GM23338 (cell line): ENCODE data around the gene SEC24A. TPM values are rescaled to one million over a fixed set of nuclear protein-coding genes. Genes with fewer than 3 reads are reported as not detected.

ENCODE experiments used
- ATAC-seq: fragments of 200-7000 bp; cut with Tn5 transposase; 3 replicates; pipeline ENCODE4 v1.9.1; 2020
- DNase-seq: peaks from one replicate; pipeline ENCODE4 v3.0.0-alpha.2; 2015; ENCODE audit warnings: low spot score
- H2AFZ ChIP-seq: fragments of 200-600 bp; sonication (generic); 2 replicates; pipeline ENCODE4 v1.8.0; 2016; ENCODE audit warnings: antibody characterized with exemption, mild to moderate bottlenecking, moderate library complexity
- H3F3A ChIP-seq: fragments of 200-600 bp; sonication (generic); replicated peaks from 2 replicates; pipeline ENCODE4 v1.8.0; 2017; ENCODE audit warnings: antibody characterized with exemption, mixed run types, low read depth
- H3K27ac ChIP-seq: fragments of 200-600 bp; sonication (generic); 2 replicates; pipeline ENCODE4 v1.6.1; 2016; ENCODE audit warnings: low read depth
- H3K27me3 ChIP-seq: fragments of 200-600 bp; sonication (generic); 2 replicates; pipeline ENCODE4 v1.8.0; 2016; ENCODE audit warnings: mild to moderate bottlenecking, mixed run types, moderate library complexity; ENCODE audit not compliant: insufficient read depth
- H3K36me3 ChIP-seq: fragments of 200-600 bp; sonication (generic); 2 replicates; pipeline ENCODE4 v1.8.0; 2016; ENCODE audit warnings: mild to moderate bottlenecking; ENCODE audit not compliant: insufficient read depth
- H3K4me1 ChIP-seq: fragments of 200-600 bp; sonication (generic); 2 replicates; pipeline ENCODE4 v1.8.0; 2016; ENCODE audit warnings: mild to moderate bottlenecking, moderate library complexity; ENCODE audit not compliant: insufficient read depth
- H3K4me2 ChIP-seq: fragments of 200-600 bp; sonication (generic); 2 replicates; pipeline ENCODE4 v1.7.1; 2017; ENCODE audit warnings: mixed run types
- H3K4me3 ChIP-seq: fragments of 200-600 bp; sonication (generic); 2 replicates; pipeline ENCODE4 v1.6.1; 2016; ENCODE audit warnings: mixed run types
- H3K79me2 ChIP-seq: fragments of 200-600 bp; sonication (generic); replicated peaks from 2 replicates; pipeline ENCODE4 v1.8.0; 2017; ENCODE audit warnings: mild to moderate bottlenecking; ENCODE audit not compliant: insufficient read depth
- H3K9me2 ChIP-seq: fragments of 200-600 bp; sonication (generic); 2 replicates; pipeline ENCODE4 v1.8.0; 2017; ENCODE audit not compliant: insufficient read depth
- H4K20me1 ChIP-seq: fragments of 200-600 bp; sonication (generic); replicated peaks from 2 replicates; pipeline ENCODE4 v1.8.0; 2017; ENCODE audit warnings: mild to moderate bottlenecking; ENCODE audit not compliant: insufficient read depth
- H3K27ac Mint-ChIP-seq: 2 replicates; pipeline ENCODE4 v1.8.0; 2020; ENCODE audit warnings: inconsistent platforms, mild to moderate bottlenecking, moderate library complexity, mixed read lengths
- H3K27me3 Mint-ChIP-seq: 3 replicates; pipeline ENCODE4 v1.8.0; 2022; ENCODE audit warnings: low read depth, mild to moderate bottlenecking, moderate library complexity, mixed read lengths, inconsistent platforms; ENCODE audit not compliant: insufficient read depth, poor library complexity
- H3K36me3 Mint-ChIP-seq: 3 replicates; pipeline ENCODE4 v1.8.0; 2021; ENCODE audit warnings: low read depth, mild to moderate bottlenecking, inconsistent platforms, moderate library complexity, mixed read lengths
- H3K4me1 Mint-ChIP-seq: 3 replicates; pipeline ENCODE4 v1.8.0; 2020; ENCODE audit warnings: mild to moderate bottlenecking, inconsistent platforms, mixed read lengths
- H3K4me3 Mint-ChIP-seq: 3 replicates; pipeline ENCODE4 v1.8.0; 2021; ENCODE audit warnings: moderate library complexity, mild to moderate bottlenecking, inconsistent platforms, mixed read lengths
- H3K9me3 Mint-ChIP-seq: 3 replicates; pipeline ENCODE4 v1.8.0; 2020; ENCODE audit warnings: moderate library complexity, mild to moderate bottlenecking, inconsistent platforms, mixed read lengths
- JUNB ChIP-seq: IDR thresholded peaks from one replicate; pipeline ENCODE4 v1.6.1; 2016; ENCODE audit warnings: antibody characterized with exemption; ENCODE audit not compliant: unreplicated experiment
- NANOG ChIP-seq: IDR thresholded peaks from 2 replicates; pipeline ENCODE4 v1.6.1; 2016; ENCODE audit warnings: antibody characterized with exemption, borderline replicate concordance
- POLR2AphosphoS5 ChIP-seq: IDR thresholded peaks from 2 replicates; pipeline ENCODE4 v1.6.1; 2016; ENCODE audit warnings: antibody characterized with exemption, low read depth
- STAT1 ChIP-seq: IDR thresholded peaks from one replicate; pipeline ENCODE4 v1.6.1; 2016; ENCODE audit warnings: antibody characterized with exemption; ENCODE audit not compliant: unreplicated experiment
- ZNF114 ChIP-seq: fragments of 250-450 bp; sonication (Bioruptor Pico); IDR thresholded peaks from 2 replicates; pipeline ENCODE4 v1.5.0; 2020; ENCODE audit warnings: mild to moderate bottlenecking, moderate library complexity
- polyA plus RNA-seq: library from polyadenylated mRNA; unstranded; fragments of >200 nt; fragmentation: Nextera tagmentation; extraction: Ambion mirVana; gene quantifications from 2 replicates; pipeline ENCODE4 v1.2.1, GENCODE V29; 2016
- total RNA-seq: library from RNA; depleted of rRNA; stranded (reverse); fragments of >200 nt; shearing (Covaris generic); gene quantifications from 2 replicates; pipeline ENCODE4 v1.2.3, GENCODE V29; 2014
- TF ChIP-seq, protein P1 (sequence below): IDR thresholded peaks from 2 replicates; pipeline ENCODE4 v1.6.1; 2016; ENCODE audit warnings: antibody characterized with exemption
- TF ChIP-seq, protein P2 (sequence below): IDR thresholded peaks from one replicate; pipeline ENCODE4 v1.6.1; 2018; ENCODE audit warnings: antibody characterized with exemption; ENCODE audit not compliant: unreplicated experiment
- TF ChIP-seq, protein P3 (sequence below), 2 experiments: fragments of 200-600 bp in 1 of 2; sonication (generic) in 1 of 2; conservative IDR thresholded peaks; 2 replicates each; pipeline versions ENCODE4 v1.5.1 to v1.6.1; 2016 to 2017; ENCODE audit warnings: antibody characterized with exemption in 2 of 2, low read depth in 2 of 2, mild to moderate bottlenecking in 2 of 2, moderate library complexity in 1 of 2
- TF ChIP-seq, protein P4 (sequence below): fragments of 250-450 bp; sonication (Bioruptor Pico); IDR thresholded peaks from 2 replicates; pipeline ENCODE4 v1.5.0; 2020; ENCODE audit warnings: mild to moderate bottlenecking, moderate library complexity

The SEC24A gene
- total and polyA plus RNA-seq, 2 experiments from 2014 or later: 8.1 to 36.5 TPM

DNA sequence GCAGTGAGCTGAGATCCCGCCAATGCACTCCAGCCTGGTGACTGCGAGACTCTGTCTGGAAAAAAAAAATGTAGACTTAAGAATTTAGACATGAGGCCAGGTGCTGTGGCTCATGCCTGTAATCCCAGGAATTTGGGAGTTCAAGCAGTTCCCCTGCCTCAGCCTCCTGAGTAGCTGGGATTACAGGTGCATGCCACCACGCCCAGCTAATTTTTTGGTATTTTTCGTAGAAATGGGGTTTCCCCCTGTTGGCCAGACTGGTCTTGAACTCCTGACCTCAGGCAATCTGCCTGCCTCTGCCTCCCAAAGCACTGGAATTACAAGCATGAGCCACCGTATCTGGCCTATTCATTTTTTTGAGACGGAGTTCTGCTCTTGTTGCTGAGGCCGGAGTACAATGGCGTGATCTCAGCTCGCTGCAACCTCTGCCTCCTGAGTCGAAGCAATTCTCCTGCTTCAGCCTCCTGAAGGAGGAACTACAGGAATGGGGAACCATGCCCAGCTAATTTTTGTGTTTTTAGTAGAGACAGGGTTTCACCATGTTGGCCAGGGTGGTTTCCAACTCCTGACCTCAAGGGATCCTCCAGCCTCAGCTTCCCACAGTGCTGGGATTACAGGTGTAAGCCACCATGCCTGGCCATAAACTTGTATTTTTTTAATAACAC is 124.0 kb downstream of the SEC24A start:
- H3K4me3 ChIP-seq: no peak overlapping the region
- no peaks in the 10 kb centered on the region for H3K4me1 ChIP-seq
- no peaks in the 10 kb centered on the region; the same call in 1 of the 2 replicates for H3F3A ChIP-seq
- Mint-ChIP-seq H3K4me3 (no peak overlapping the region), H3K9me3 (no peaks in the 10 kb centered on the region), H3K4me1 (no peaks in the 10 kb centered on the region), H3K36me3 (peaks cover 91% of the 10 kb centered on the region), H3K27me3 (peaks cover 3% of the 10 kb centered on the region), H3K27ac (no peak overlapping the region)
- H4K20me1 ChIP-seq: peaks cover 14% of the 10 kb centered on the region
- no peak overlapping the region for H3K27ac ChIP-seq
- H3K36me3 ChIP-seq: peaks cover 70% of the 10 kb centered on the region
- no peak overlapping the region for H2AFZ ChIP-seq
- DNase-seq (no peak), ATAC-seq (no peak)
- H3K9me2 ChIP-seq: no peaks in the 10 kb centered on the region
- H3K4me2 ChIP-seq: no peak overlapping the region
- peaks cover 24% of the 10 kb centered on the region; the same call in 1 of the 2 replicates for H3K79me2 ChIP-seq
- no peak for TF ChIP-seq ZNF114 (CRISPR knock-in tag)
- TF ChIP-seq, protein P1, sequence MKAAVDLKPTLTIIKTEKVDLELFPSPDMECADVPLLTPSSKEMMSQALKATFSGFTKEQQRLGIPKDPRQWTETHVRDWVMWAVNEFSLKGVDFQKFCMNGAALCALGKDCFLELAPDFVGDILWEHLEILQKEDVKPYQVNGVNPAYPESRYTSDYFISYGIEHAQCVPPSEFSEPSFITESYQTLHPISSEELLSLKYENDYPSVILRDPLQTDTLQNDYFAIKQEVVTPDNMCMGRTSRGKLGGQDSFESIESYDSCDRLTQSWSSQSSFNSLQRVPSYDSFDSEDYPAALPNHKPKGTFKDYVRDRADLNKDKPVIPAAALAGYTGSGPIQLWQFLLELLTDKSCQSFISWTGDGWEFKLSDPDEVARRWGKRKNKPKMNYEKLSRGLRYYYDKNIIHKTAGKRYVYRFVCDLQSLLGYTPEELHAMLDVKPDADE: no peak
- no peak for TF ChIP-seq JUNB
- no peak for TF ChIP-seq NANOG
- H3K27me3 ChIP-seq: no peaks in the 10 kb centered on the region

DNA sequence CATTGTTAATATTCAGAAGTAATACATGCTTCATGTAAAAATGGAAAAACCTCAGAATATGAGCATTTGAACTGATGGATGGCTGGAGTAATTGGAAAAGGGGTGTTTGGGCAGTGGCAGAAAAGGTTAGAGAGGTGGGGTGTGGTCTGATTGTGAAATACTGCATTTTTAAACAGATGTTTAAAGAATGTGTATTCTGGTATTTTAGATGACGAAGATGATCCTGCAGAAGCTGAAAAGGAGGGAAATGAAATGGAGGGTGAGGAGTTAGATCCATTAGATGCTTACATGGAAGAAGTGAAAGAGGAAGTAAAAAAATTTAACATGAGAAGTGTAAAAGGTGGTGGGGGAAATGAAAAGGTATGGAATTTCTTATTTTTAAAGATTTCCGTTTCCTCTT is 128.8 kb downstream of the SEC24A start:
- H3K27me3 Mint-ChIP-seq: peaks cover 3% of the 10 kb centered on the region
- H3K36me3 Mint-ChIP-seq: peaks cover 87% of the 10 kb centered on the region
- no peaks in the 10 kb centered on the region; the same call in none of the 2 replicates for H4K20me1 ChIP-seq
- H3F3A ChIP-seq: peaks cover 5% of the 10 kb centered on the region; the same call in 1 of the 2 replicates
- no peaks in the 10 kb centered on the region for H3K9me3 Mint-ChIP-seq
- no peaks in the 10 kb centered on the region for H3K4me1 ChIP-seq
- H3K27ac Mint-ChIP-seq: no peak overlapping the region
- ATAC-seq (no peak), DNase-seq (no peak)
- H3K4me1 Mint-ChIP-seq: no peaks in the 10 kb centered on the region
- no peak overlapping the region for H3K4me3 Mint-ChIP-seq
- H3K4me3 ChIP-seq: no peak overlapping the region
- no peaks in the 10 kb centered on the region for H3K9me2 ChIP-seq
- no peak overlapping the region for H3K27ac ChIP-seq
- H3K36me3 ChIP-seq: peaks cover 84% of the 10 kb centered on the region
- H3K27me3 ChIP-seq: no peaks in the 10 kb centered on the region
- H2AFZ ChIP-seq: no peak overlapping the region
- 0 out of 2 replicates have a peak, but pooled peaks cover 11% of the 10 kb centered on the region for H3K79me2 ChIP-seq
- no peak overlapping the region for H3K4me2 ChIP-seq
- TF ChIP-seq JUNB (no peak), POLR2AphosphoS5 (no peak), STAT1 (no peak)
- TF ChIP-seq, protein P2, sequence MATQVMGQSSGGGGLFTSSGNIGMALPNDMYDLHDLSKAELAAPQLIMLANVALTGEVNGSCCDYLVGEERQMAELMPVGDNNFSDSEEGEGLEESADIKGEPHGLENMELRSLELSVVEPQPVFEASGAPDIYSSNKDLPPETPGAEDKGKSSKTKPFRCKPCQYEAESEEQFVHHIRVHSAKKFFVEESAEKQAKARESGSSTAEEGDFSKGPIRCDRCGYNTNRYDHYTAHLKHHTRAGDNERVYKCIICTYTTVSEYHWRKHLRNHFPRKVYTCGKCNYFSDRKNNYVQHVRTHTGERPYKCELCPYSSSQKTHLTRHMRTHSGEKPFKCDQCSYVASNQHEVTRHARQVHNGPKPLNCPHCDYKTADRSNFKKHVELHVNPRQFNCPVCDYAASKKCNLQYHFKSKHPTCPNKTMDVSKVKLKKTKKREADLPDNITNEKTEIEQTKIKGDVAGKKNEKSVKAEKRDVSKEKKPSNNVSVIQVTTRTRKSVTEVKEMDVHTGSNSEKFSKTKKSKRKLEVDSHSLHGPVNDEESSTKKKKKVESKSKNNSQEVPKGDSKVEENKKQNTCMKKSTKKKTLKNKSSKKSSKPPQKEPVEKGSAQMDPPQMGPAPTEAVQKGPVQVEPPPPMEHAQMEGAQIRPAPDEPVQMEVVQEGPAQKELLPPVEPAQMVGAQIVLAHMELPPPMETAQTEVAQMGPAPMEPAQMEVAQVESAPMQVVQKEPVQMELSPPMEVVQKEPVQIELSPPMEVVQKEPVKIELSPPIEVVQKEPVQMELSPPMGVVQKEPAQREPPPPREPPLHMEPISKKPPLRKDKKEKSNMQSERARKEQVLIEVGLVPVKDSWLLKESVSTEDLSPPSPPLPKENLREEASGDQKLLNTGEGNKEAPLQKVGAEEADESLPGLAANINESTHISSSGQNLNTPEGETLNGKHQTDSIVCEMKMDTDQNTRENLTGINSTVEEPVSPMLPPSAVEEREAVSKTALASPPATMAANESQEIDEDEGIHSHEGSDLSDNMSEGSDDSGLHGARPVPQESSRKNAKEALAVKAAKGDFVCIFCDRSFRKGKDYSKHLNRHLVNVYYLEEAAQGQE: no peak
- TF ChIP-seq, protein P3, sequence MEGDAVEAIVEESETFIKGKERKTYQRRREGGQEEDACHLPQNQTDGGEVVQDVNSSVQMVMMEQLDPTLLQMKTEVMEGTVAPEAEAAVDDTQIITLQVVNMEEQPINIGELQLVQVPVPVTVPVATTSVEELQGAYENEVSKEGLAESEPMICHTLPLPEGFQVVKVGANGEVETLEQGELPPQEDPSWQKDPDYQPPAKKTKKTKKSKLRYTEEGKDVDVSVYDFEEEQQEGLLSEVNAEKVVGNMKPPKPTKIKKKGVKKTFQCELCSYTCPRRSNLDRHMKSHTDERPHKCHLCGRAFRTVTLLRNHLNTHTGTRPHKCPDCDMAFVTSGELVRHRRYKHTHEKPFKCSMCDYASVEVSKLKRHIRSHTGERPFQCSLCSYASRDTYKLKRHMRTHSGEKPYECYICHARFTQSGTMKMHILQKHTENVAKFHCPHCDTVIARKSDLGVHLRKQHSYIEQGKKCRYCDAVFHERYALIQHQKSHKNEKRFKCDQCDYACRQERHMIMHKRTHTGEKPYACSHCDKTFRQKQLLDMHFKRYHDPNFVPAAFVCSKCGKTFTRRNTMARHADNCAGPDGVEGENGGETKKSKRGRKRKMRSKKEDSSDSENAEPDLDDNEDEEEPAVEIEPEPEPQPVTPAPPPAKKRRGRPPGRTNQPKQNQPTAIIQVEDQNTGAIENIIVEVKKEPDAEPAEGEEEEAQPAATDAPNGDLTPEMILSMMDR (conservative IDR thresholded peaks at IDR 0.05; ENCODE audit: low read depth in 2 of 2): no peak
- TF ChIP-seq, protein P4, sequence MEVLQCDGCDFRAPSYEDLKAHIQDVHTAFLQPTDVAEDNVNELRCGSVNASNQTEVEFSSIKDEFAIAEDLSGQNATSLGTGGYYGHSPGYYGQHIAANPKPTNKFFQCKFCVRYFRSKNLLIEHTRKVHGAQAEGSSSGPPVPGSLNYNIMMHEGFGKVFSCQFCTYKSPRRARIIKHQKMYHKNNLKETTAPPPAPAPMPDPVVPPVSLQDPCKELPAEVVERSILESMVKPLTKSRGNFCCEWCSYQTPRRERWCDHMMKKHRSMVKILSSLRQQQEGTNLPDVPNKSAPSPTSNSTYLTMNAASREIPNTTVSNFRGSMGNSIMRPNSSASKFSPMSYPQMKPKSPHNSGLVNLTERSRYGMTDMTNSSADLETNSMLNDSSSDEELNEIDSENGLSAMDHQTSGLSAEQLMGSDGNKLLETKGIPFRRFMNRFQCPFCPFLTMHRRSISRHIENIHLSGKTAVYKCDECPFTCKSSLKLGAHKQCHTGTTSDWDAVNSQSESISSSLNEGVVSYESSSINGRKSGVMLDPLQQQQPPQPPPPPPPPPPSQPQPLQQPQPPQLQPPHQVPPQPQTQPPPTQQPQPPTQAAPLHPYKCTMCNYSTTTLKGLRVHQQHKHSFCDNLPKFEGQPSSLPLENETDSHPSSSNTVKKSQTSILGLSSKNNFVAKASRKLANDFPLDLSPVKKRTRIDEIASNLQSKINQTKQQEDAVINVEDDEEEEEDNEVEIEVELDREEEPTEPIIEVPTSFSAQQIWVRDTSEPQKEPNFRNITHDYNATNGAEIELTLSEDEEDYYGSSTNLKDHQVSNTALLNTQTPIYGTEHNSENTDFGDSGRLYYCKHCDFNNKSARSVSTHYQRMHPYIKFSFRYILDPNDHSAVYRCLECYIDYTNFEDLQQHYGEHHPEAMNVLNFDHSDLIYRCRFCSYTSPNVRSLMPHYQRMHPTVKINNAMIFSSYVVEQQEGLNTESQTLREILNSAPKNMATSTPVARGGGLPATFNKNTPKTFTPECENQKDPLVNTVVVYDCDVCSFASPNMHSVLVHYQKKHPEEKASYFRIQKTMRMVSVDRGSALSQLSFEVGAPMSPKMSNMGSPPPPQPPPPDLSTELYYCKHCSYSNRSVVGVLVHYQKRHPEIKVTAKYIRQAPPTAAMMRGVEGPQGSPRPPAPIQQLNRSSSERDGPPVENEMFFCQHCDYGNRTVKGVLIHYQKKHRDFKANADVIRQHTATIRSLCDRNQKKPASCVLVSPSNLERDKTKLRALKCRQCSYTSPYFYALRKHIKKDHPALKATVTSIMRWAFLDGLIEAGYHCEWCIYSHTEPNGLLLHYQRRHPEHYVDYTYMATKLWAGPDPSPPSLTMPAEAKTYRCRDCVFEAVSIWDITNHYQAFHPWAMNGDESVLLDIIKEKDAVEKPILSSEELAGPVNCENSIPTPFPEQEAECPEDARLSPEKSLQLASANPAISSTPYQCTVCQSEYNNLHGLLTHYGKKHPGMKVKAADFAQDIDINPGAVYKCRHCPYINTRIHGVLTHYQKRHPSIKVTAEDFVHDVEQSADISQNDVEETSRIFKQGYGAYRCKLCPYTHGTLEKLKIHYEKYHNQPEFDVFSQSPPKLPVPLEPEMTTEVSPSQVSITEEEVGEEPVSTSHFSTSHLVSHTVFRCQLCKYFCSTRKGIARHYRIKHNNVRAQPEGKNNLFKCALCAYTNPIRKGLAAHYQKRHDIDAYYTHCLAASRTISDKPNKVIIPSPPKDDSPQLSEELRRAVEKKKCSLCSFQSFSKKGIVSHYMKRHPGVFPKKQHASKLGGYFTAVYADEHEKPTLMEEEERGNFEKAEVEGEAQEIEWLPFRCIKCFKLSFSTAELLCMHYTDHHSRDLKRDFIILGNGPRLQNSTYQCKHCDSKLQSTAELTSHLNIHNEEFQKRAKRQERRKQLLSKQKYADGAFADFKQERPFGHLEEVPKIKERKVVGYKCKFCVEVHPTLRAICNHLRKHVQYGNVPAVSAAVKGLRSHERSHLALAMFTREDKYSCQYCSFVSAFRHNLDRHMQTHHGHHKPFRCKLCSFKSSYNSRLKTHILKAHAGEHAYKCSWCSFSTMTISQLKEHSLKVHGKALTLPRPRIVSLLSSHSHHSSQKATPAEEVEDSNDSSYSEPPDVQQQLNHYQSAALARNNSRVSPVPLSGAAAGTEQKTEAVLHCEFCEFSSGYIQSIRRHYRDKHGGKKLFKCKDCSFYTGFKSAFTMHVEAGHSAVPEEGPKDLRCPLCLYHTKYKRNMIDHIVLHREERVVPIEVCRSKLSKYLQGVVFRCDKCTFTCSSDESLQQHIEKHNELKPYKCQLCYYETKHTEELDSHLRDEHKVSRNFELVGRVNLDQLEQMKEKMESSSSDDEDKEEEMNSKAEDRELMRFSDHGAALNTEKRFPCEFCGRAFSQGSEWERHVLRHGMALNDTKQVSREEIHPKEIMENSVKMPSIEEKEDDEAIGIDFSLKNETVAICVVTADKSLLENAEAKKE: no peak
